GM18861 (cell line): ENCODE measurements around the gene CCZ1B.
"Not testable (repeated sequence)": the region's sequence is repeated elsewhere in the genome, so short reads cannot be mapped to it uniquely, and the experiment has no call there.

Experiments used
- ATAC-seq: cut with Tn5 transposase; IDR thresholded peaks from one replicate; pipeline ENCODE4 v1.9.1; 2021; ENCODE audit not compliant: unreplicated experiment

Gene CCZ1B

GRCh38 chr7:6831018-6831725 lies 5.1 kb upstream of the CCZ1B start:
- no peak for ATAC-seq

DNA sequence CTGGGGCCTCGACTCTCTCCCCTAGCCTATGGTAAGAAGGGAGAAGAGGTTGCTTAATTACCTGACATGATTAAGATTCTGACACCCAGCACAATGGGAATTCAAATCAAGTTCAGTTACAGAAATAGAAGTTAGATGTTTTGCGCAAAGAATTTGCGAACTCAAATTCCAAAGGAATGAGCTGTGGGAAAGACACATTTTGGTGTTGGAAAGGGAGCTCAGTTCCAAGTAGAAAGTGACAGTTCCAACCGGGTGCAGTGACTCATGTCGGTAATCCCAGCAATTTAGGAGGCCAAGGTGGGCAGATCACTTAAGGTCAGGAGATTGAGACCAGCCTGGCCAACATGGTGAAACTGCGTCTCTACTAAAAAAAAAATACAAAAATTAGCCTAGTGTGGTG lies 4.0 kb upstream of the CCZ1B start:
- not testable (repeated sequence) for ATAC-seq

- not testable (repeated sequence) for ATAC-seq
Observed at GRCh38 chr7:6829616-6830015, 3.5 kb upstream of the CCZ1B start.

DNA sequence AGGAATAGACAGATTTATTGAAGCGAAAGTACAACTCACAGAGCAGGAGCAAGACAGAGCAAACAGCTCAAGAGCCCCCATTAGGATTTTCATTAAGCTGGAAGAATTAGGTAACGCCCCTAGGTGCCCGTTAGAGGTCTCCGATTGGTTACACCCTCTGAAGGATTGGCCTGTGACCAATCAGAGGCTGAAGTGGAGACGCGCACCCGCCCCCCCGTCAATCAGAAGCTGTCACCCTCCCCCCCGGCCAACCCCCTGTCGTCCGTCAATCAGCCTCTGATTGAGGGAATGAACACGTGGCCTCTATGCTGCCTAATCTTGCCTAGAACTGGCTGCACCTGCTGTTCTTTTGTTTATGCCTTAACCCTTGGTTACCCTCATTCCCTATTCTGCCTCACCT lies 1.1 kb upstream of the CCZ1B start:
- not testable (repeated sequence) for ATAC-seq

GRCh38 chr7:6825236-6826125 lies 594 bp downstream of the CCZ1B start:
- peak; percentile 33 for ATAC-seq

GRCh38 chr7:6821622-6822021 lies 4.5 kb downstream of the CCZ1B start:
- ATAC-seq: not testable (repeated sequence)

GRCh38 chr7:6815470-6815869 lies 10.6 kb downstream of the CCZ1B start:
- ATAC-seq: not testable (repeated sequence)

DNA sequence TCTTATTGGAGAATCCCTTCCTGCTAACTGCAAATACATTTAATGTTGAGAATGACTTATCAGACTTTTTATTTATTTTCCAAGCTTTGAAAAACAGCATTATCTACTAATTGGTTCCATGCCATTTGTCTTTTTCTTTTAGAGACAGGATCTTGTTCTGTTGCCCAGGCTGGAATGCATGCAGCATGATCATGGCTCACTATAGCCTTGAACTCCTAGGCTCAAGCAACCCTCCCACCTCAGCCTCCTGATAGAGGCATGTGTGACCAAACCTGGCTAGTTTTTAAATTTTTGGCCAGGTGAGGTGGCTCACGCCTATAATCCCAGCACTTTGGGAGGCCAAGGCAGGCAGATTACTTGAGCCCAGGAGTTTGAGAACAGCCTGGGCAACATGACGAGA lies 13.1 kb downstream of the CCZ1B start:
- ATAC-seq: not testable (repeated sequence)

DNA sequence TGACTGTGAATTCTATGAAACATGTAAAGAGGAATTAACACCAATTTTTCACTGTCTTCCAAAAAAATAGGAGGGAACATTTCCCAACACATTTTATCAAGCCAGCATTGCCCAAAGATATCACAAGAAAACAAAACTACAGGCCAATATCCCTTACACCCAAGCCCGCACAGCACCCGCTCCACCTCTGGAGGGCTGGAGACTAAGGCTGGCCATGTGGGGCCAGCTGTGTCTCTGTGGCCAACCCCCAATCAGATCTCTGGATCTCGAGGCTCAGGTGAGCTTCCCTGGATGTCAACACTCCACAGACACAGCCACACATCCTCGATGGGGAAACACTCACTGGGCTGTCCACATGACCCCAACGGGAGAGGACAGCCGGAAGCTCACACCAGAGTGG lies 18.1 kb downstream of the CCZ1B start:
- not testable (repeated sequence) for ATAC-seq

GRCh38 chr7:6807393-6807918 lies 18.6 kb downstream of the CCZ1B start:
- ATAC-seq: not testable (repeated sequence)

DNA sequence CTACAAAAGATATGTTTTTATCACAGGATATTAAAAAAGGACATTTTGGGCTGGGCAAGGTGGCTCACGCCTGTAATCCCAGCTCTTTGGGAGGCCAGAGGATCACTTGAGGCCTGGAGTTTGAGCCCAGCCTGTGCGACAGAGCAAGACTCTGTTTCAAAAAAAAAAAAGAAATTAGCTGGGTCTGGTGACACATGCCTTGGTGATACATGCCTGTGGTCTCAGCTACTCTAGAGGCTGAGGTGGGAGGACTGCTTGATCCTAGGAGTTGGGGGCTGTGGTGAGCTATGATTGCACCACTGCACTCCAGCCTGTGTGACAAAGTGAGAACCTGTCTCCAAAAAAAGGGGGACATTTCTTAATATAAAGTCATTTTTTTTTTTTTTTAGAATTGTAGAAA lies 25.7 kb downstream of the CCZ1B start:
- ATAC-seq: not testable (repeated sequence)

DNA sequence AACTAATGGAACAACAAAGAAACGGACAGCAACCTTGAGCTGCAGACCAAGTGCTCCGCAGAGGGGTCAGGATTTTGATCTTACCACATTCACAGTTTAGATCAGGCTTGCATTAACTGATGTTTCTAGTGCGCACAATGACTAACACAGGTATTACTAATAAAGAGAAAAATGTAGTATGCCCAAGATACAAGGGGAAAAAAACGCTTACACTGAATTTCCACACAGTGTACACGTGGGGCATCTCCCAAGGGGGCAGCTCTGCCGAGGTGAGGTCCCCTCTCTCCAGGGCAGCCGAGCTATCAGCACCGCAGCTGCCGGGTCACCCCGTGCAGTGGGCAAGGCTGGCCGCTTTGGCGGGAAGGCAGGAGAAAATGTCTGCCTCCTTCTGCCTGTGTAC lies 26.2 kb downstream of the CCZ1B start:
- not testable (repeated sequence) for ATAC-seq

DNA sequence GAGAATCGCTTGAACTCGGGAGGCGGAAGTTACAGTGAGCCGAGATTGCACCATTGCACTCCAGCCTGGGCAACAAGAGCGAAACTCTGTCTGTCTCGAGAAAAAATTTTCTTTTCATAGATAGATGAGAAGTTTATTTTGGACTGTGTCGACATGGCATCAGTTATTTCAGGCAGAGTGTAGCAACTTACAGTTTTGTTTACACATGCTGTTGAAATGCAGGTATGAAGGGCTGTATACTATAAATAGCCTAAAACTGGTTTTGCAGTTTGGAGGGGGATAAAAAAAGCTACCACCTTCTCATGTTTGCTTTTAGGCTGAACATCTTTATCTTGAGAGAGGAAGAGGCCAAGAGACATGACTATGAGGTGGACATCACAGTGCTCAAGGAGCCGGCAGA lies 28.0 kb downstream of the CCZ1B start:
- ATAC-seq: not testable (repeated sequence)

DNA sequence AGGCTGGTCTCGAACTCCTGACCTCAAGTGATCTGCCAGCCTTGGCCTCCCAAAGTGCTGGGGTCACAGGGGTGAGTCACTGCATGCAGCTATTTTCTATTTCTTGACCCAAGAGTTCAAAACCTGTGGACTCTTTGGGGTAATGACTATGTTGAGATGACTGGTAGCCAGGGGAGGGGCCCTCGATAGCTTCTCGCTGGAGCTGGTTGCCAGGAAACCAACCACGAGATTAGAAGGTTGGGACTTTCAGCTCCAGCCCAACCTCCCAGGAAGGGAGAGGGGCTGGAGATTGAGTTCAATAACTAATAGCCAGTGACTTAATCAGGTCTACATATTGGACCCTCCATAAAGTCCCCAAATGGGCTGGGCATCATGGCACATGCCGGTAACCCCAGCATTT lies 28.9 kb downstream of the CCZ1B start:
- ATAC-seq: not testable (repeated sequence)

GRCh38 chr7:6794276-6794675 lies 31.8 kb downstream of the CCZ1B start:
- not testable (repeated sequence) for ATAC-seq

GRCh38 chr7:6792113-6792872 lies 33.8 kb downstream of the CCZ1B start:
- ATAC-seq: not testable (repeated sequence)

DNA sequence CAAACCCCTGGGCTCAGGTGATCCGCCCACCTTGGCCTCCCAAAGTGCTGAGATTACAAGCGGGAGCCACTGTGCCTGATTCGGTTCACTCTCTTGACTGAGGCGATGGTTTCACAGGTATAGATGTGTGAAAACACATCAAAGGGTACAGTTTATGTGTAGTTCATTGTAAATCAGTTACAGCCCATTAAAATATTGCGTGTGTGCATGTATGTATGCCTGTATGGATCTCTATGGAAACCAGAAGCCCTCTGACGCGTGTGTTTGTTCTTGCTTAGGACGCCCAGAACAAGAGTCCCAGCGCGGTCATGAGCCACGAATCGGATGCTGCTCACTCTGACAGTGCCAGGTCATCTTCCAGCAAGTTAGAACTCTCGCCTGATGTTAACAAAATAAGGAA lies 36.7 kb downstream of the CCZ1B start:
- not testable (repeated sequence) for ATAC-seq

DNA sequence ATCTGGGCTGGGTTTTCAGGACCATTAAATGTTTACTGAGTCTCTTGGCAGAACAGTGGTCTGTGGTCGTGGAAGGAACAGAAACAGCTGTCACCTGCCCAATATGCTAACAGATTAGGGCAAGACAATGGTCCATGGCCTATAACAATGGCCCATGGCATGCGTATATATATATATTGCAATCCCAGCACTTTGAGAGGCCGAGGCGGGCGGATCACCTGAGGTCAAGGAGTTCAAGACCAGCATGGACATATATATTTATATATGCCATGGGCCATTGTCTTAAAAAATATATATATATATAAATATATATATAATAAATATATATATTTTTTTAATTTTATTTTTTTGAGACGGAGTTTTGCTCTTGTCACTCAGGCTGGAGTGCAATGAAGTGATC lies 44.5 kb downstream of the CCZ1B start:
- not testable (repeated sequence) for ATAC-seq

DNA sequence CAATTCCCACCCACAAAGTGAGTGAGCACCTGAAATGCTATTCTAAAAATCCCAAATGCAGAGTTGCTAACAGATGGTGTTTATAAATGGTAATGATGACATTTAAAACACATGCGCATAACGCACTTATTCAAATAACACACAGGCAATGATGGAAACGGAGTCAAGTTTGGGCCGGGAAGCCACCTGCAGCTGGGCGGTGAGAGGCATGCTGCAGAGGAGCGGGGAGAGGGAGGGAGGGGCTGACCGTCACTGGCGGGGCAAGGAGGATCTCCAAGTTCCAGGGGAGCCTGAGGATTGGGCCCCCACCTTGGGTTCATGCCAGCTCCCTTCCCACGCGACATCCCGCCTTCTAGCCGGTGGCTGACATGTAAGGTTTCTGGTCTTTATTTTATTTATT lies 64.9 kb downstream of the CCZ1B start:
- ATAC-seq: not testable (repeated sequence)

DNA sequence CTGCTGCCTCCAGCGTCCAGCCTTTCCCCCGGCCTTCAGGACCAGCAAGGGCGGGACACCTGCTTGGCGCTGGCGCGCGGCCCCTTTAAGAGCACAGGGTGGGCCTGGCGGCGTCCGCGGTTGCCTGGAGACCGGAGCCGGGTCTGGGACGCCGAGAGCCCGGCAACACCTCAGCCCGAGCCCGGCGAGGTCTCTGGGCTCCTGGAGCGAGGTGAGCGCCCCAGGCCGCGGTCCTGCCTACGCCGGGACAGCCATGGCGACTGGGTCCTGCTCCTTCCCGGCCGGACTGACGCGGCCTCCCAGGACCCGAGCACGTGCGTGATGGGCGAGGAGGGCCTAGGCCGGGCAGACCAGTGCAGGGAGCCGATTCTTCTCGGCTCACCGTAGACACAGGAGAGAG lies 72.1 kb downstream of the CCZ1B start, which contains the start of gene RSPH10B2:
RSPH10B2 (plus strand) TSS at position 140 of the 400 bp plus-strand sequence. CDS start 3,575 bp downstream, outside the sequence.
- not testable (repeated sequence) for ATAC-seq

GRCh38 chr7:6750173-6750572 lies 75.9 kb downstream of the CCZ1B start:
- not testable (repeated sequence) for ATAC-seq
